ENCODE results near the gene GNAT1. TPM values are rescaled to one million over a fixed set of nuclear protein-coding genes. Genes with fewer than 3 reads are reported as not detected.

GNAT1 gene
- total and polyA plus RNA-seq, 9 donors, result 0.26 to 0.34 TPM; not detected in 7

- H3K4me1 ChIP-seq (ENCODE audit: control insufficient read depth, insufficient read depth, low read length), result peaks cover 89% of the 10 kb centered on the region
Observed at GRCh38 chr3:50245831-50246516, 54.6 kb downstream of the GNAT1 start.

GRCh38 chr3:50246517-50246954, 55.1 kb downstream of the GNAT1 start:
- H3K36me3 ChIP-seq (ENCODE audit: control insufficient read depth, insufficient read depth, low read length), result peaks cover 40% of the 10 kb centered on the region

More at GRCh38 chr3:50245831-50246516, 54.6 kb downstream of the GNAT1 start:
- H3K9me3 ChIP-seq (replicated peaks; ENCODE audit: control insufficient read depth, low read depth, low read length), result no peaks in the 10 kb centered on the region
- 2% methylated on average over 15 of the region's 25 CpGs for WGBS (ENCODE audit: insufficient coverage)
- H3K4me3 ChIP-seq (ENCODE audit: low read length), result peak overlapping the region; percentile 52
- H3K36me3 ChIP-seq (ENCODE audit: control insufficient read depth, insufficient read depth, low read length), result peaks cover 39% of the 10 kb centered on the region
- H3K27ac ChIP-seq (ENCODE audit: low read length), result peak overlapping the region; percentile 86
- DNase-seq, result peak; percentile 93
- H3K27me3 ChIP-seq (ENCODE audit: control insufficient read depth, insufficient read depth, low read length), result no peaks in the 10 kb centered on the region

More at GRCh38 chr3:50246517-50246954, 55.1 kb downstream of the GNAT1 start:
- Histone ChIP-seq H3K9me3 (replicated peaks; ENCODE audit: control insufficient read depth, low read depth, low read length) (no peaks in the 10 kb centered on the region), H3K27me3 (ENCODE audit: control insufficient read depth, insufficient read depth, low read length) (no peaks in the 10 kb centered on the region), H3K27ac (ENCODE audit: low read length) (peak overlapping the region; percentile 86), H3K4me3 (ENCODE audit: low read length) (peak overlapping the region; percentile 52), H3K4me1 (ENCODE audit: control insufficient read depth, insufficient read depth, low read length) (peaks cover 88% of the 10 kb centered on the region)
- 12% methylated on average over 7 of the region's 10 CpGs for WGBS (ENCODE audit: insufficient coverage)
- peak; percentile 81 for DNase-seq

Other genes with a start within 250 kb of the GNAT1 start
- 161 TPM for gene RBM5, start 102.7 kb upstream of the GNAT1 start, total RNA-seq
- gene RBM5, start 102.7 kb upstream of the GNAT1 start, polyA plus RNA-seq (ENCODE audit: insufficient read depth in 1 of 8, insufficient read length in 8 of 8, low replicate concordance in 1 of 8), result 100 to 1,000 TPM; 126 to 206 (median 157) TPM
- 9.1 TPM for gene SEMA3F, start 36.3 kb upstream of the GNAT1 start, total RNA-seq
- 10 to 100 TPM in 6 of 8 donors, 1 to 10 TPM in 2; 9.9 to 28.6 (median 14.4) TPM for gene SEMA3F, start 36.3 kb upstream of the GNAT1 start, polyA plus RNA-seq (ENCODE audit: insufficient read depth in 1 of 8, insufficient read length in 8 of 8, low replicate concordance in 1 of 8)
- gene SLC38A3, start 13.7 kb downstream of the GNAT1 start, total RNA-seq, result 1.7 TPM
- 1 to 10 TPM; 1.7 to 4.4 (median 2.5) TPM for gene SLC38A3, start 13.7 kb downstream of the GNAT1 start, polyA plus RNA-seq (ENCODE audit: insufficient read depth in 1 of 8, insufficient read length in 8 of 8, low replicate concordance in 1 of 8)
- gene GNAI2, start 44.6 kb downstream of the GNAT1 start, total RNA-seq, result 116 TPM
- gene GNAI2, start 44.6 kb downstream of the GNAT1 start, polyA plus RNA-seq (ENCODE audit: insufficient read depth in 1 of 8, insufficient read length in 8 of 8, low replicate concordance in 1 of 8), result 100 to 1,000 TPM; 153 to 222 (median 191) TPM
- gene SEMA3B, start 77.5 kb downstream of the GNAT1 start, total RNA-seq, result 51.8 TPM
- gene SEMA3B, start 77.5 kb downstream of the GNAT1 start, polyA plus RNA-seq (ENCODE audit: insufficient read depth in 1 of 8, insufficient read length in 8 of 8, low replicate concordance in 1 of 8), result 10 to 100 TPM; 31.8 to 53.7 (median 38.9) TPM
- 25.4 TPM for gene LSMEM2, start 87.5 kb downstream of the GNAT1 start, total RNA-seq
- gene LSMEM2, start 87.5 kb downstream of the GNAT1 start, polyA plus RNA-seq (ENCODE audit: insufficient read depth in 1 of 8, insufficient read length in 8 of 8, low replicate concordance in 1 of 8), result 10 to 100 TPM; 11.1 to 33.1 (median 27.8) TPM
- 36.9 TPM for gene IFRD2, start 100.8 kb downstream of the GNAT1 start, total RNA-seq
- 10 to 100 TPM; 46.4 to 68.1 (median 61.2) TPM for gene IFRD2, start 100.8 kb downstream of the GNAT1 start, polyA plus RNA-seq (ENCODE audit: insufficient read depth in 1 of 8, insufficient read length in 8 of 8, low replicate concordance in 1 of 8)
- 1.3 TPM for gene HYAL3, start 107.8 kb downstream of the GNAT1 start, total RNA-seq
- gene HYAL3, start 107.8 kb downstream of the GNAT1 start, polyA plus RNA-seq (ENCODE audit: insufficient read depth in 1 of 8, insufficient read length in 8 of 8, low replicate concordance in 1 of 8), result 1 to 10 TPM; 1.3 to 3.0 (median 2.2) TPM
- gene NAA80, start 107.8 kb downstream of the GNAT1 start, total RNA-seq, result 5.1 TPM
- 1 to 10 TPM; 5.4 to 8.3 (median 6.3) TPM for gene NAA80, start 107.8 kb downstream of the GNAT1 start, polyA plus RNA-seq (ENCODE audit: insufficient read depth in 1 of 8, insufficient read length in 8 of 8, low replicate concordance in 1 of 8)
- gene HYAL1, start 112.0 kb downstream of the GNAT1 start, total RNA-seq, result 1.3 TPM
- 1 to 10 TPM in 7 of 8 donors, under 1 TPM in 1; 0.86 to 2.5 (median 1.7) TPM for gene HYAL1, start 112.0 kb downstream of the GNAT1 start, polyA plus RNA-seq (ENCODE audit: insufficient read depth in 1 of 8, insufficient read length in 8 of 8, low replicate concordance in 1 of 8)
- 51.6 TPM for gene HYAL2, start 131.1 kb downstream of the GNAT1 start, total RNA-seq
- gene HYAL2, start 131.1 kb downstream of the GNAT1 start, polyA plus RNA-seq (ENCODE audit: insufficient read depth in 1 of 8, insufficient read length in 8 of 8, low replicate concordance in 1 of 8), result 10 to 100 TPM; 34.3 to 49.5 (median 46.9) TPM
- gene TUSC2, start 136.6 kb downstream of the GNAT1 start, total RNA-seq, result 12.8 TPM
- gene TUSC2, start 136.6 kb downstream of the GNAT1 start, polyA plus RNA-seq (ENCODE audit: insufficient read depth in 1 of 8, insufficient read length in 8 of 8, low replicate concordance in 1 of 8), result 10 to 100 TPM; 13.7 to 19.2 (median 17.4) TPM
- 33.9 TPM for gene RASSF1, start 149.2 kb downstream of the GNAT1 start, total RNA-seq
- gene RASSF1, start 149.2 kb downstream of the GNAT1 start, polyA plus RNA-seq (ENCODE audit: insufficient read depth in 1 of 8, insufficient read length in 8 of 8, low replicate concordance in 1 of 8), result 10 to 100 TPM; 34.9 to 47.7 (median 38.8) TPM
- gene ZMYND10, start 154.1 kb downstream of the GNAT1 start, total RNA-seq, result 0.49 TPM
- gene ZMYND10, start 154.1 kb downstream of the GNAT1 start, polyA plus RNA-seq (ENCODE audit: insufficient read depth in 1 of 8, insufficient read length in 8 of 8, low replicate concordance in 1 of 8), result 1 to 10 TPM in 4 of 8 donors, under 1 TPM in 4; 0.90 to 1.8 (median 1.1) TPM
- gene NPRL2, start 159.2 kb downstream of the GNAT1 start, total RNA-seq, result 18.9 TPM
- gene NPRL2, start 159.2 kb downstream of the GNAT1 start, polyA plus RNA-seq (ENCODE audit: insufficient read depth in 1 of 8, insufficient read length in 8 of 8, low replicate concordance in 1 of 8), result 10 to 100 TPM; 18.2 to 23.9 (median 20.2) TPM
- gene CYB561D2, start 159.3 kb downstream of the GNAT1 start, total RNA-seq, result 8.3 TPM
- 1 to 10 TPM; 6.1 to 9.1 (median 7.5) TPM for gene CYB561D2, start 159.3 kb downstream of the GNAT1 start, polyA plus RNA-seq (ENCODE audit: insufficient read depth in 1 of 8, insufficient read length in 8 of 8, low replicate concordance in 1 of 8)
- gene TMEM115, start 167.9 kb downstream of the GNAT1 start, total RNA-seq, result 25.3 TPM
- 10 to 100 TPM; 23.0 to 31.3 (median 26.2) TPM for gene TMEM115, start 167.9 kb downstream of the GNAT1 start, polyA plus RNA-seq (ENCODE audit: insufficient read depth in 1 of 8, insufficient read length in 8 of 8, low replicate concordance in 1 of 8)

All from muscle of leg (tissue), 11 donors.